SK-N-SH (cell line): ENCODE results near the gene SF3A1. TPM values are rescaled to one million over a fixed set of nuclear protein-coding genes. Genes with fewer than 3 reads are reported as not detected.
"Not testable (repeated sequence)": the region's sequence is repeated elsewhere in the genome, so short reads cannot be mapped to it uniquely, and the experiment has no call there.

ENCODE experiments used
- CTCF ChIA-PET: fragments of 300-600, 350-600 bp; formaldehyde crosslinking; extraction: SDS; loops from one replicate; lab custom pipeline; 2021; lab: Yijun Ruan, JAX
- POLR2A ChIA-PET: fragments of 350-600 bp; sonication (Branson Sonifier 250); formaldehyde crosslinking; extraction: SDS; loops from one replicate; lab custom pipeline; 2020; ENCODE audit warnings: antibody characterized with exemption, inconsistent platforms; lab: Yijun Ruan, JAX
- DNase-seq: peaks from one replicate; pipeline ENCODE4 v3.0.0; 2012
- H2AFZ ChIP-seq: fragments of 200-600 bp; sonication (generic); 2 replicates; pipeline ENCODE4 v1.8.1; 2016; ENCODE audit warnings: antibody characterized with exemption, mild to moderate bottlenecking, low read depth
- H3F3A ChIP-seq: fragments of 200-600 bp; sonication (generic); replicated peaks from 2 replicates; pipeline ENCODE3; 2016; ENCODE audit warnings: antibody characterized with exemption, mild to moderate bottlenecking; ENCODE audit not compliant: insufficient read depth
- H3K27ac ChIP-seq, 2 experiments: fragments of 200-500 bp in 1 of 2; fragments of 200-600 bp in 1 of 2; sonication (Bioruptor generic) in 1 of 2; sonication (generic), shearing (Covaris generic) in 1 of 2; 2 replicates each; pipeline versions ENCODE4 v1.5.1 to v1.6.1; 2014 to 2016; ENCODE audit warnings: low read depth in 2 of 2, inconsistent platforms in 1 of 2, low read length in 1 of 2, mild to moderate bottlenecking in 1 of 2, mixed read lengths in 1 of 2
- H3K27me3 ChIP-seq: fragments of 200-600 bp; sonication (generic), shearing (Covaris generic); 2 replicates; pipeline ENCODE4 v1.6.1; 2016; ENCODE audit warnings: mixed run types; ENCODE audit not compliant: insufficient read depth
- H3K36me3 ChIP-seq, 2 experiments: fragments of 200-500 bp in 1 of 2; fragments of 200-600 bp in 1 of 2; sonication (Bioruptor generic) in 1 of 2; sonication (generic) in 1 of 2; replicated peaks in 1 of 2; 2 replicates each; pipeline versions ENCODE3 to v1.5.1; 2014 to 2016; ENCODE audit warnings: low read length in 1 of 2, mild to moderate bottlenecking in 1 of 2; ENCODE audit not compliant: insufficient read depth in 2 of 2, control insufficient read depth in 1 of 2
- H3K4me1 ChIP-seq, 2 experiments: fragments of 200-500 bp in 1 of 2; fragments of 200-600 bp in 1 of 2; sonication (Bioruptor generic) in 1 of 2; sonication (generic), shearing (Covaris generic) in 1 of 2; 2 replicates each; pipeline versions ENCODE4 v1.5.1 to v1.6.1; 2014 to 2016; ENCODE audit warnings: low read depth in 1 of 2, low read length in 1 of 2, mixed run types in 1 of 2; ENCODE audit not compliant: insufficient read depth in 2 of 2, control insufficient read depth in 1 of 2
- H3K4me2 ChIP-seq: fragments of 200-600 bp; sonication (generic), shearing (Covaris generic); 2 replicates; pipeline ENCODE4 v1.6.1; 2017; ENCODE audit warnings: mixed run types
- H3K4me3 ChIP-seq, 2 experiments: fragments of 200-500 bp in 1 of 2; fragments of 200-600 bp in 1 of 2; sonication (Bioruptor generic) in 1 of 2; sonication (generic), shearing (Covaris generic) in 1 of 2; 2 replicates each; pipeline versions ENCODE4 v1.5.1 to v1.8.1; 2014 to 2016; ENCODE audit warnings: low read depth in 2 of 2, inconsistent platforms in 1 of 2, low read length in 1 of 2, mild to moderate bottlenecking in 1 of 2, mixed read lengths in 1 of 2, moderate library complexity in 1 of 2
- H3K79me2 ChIP-seq: fragments of 200-600 bp; sonication (generic); 2 replicates; pipeline ENCODE4 v1.8.1; 2017; ENCODE audit warnings: mild to moderate bottlenecking; ENCODE audit not compliant: insufficient read depth
- H3K9ac ChIP-seq: fragments of 200-600 bp; sonication (generic); 2 replicates; pipeline ENCODE4 v1.6.1; 2017; ENCODE audit warnings: mixed run types
- H3K9me2 ChIP-seq: fragments of 200-600 bp; sonication (generic); 2 replicates; pipeline ENCODE4 v1.6.1; 2017; ENCODE audit warnings: mixed run types
- H3K9me3 ChIP-seq: fragments of 200-600 bp; sonication (generic); 2 replicates; pipeline ENCODE4 v1.6.1; 2017; ENCODE audit warnings: mixed run types, mild to moderate bottlenecking, moderate library complexity
- H4K20me1 ChIP-seq: fragments of 200-600 bp; sonication (generic); 2 replicates; pipeline ENCODE4 v1.6.1; 2017; ENCODE audit warnings: mild to moderate bottlenecking, mixed run types; ENCODE audit not compliant: insufficient read depth
- EZH2phosphoT487 ChIP-seq: fragments of 200-600 bp; sonication (generic); IDR thresholded peaks from 2 replicates; pipeline ENCODE4 v1.6.1; 2017; ENCODE audit warnings: low read depth, mixed run types, mild to moderate bottlenecking, antibody characterized with exemption, moderate library complexity, borderline replicate concordance
- IRF3 ChIP-seq: fragments of 150-350 bp; IDR thresholded peaks from 2 replicates; pipeline ENCODE4 v1.6.1; 2016; ENCODE audit warnings: mild to moderate bottlenecking, low read depth, low read length
- MEF2A ChIP-seq: IDR thresholded peaks from 2 replicates; pipeline ENCODE4 v1.4.0; 2012; ENCODE audit warnings: low read depth, borderline replicate concordance
- NFIC ChIP-seq: IDR thresholded peaks from 2 replicates; pipeline ENCODE4 v1.4.0; 2012; ENCODE audit warnings: borderline replicate concordance
- SIN3A ChIP-seq: IDR thresholded peaks from 2 replicates; pipeline ENCODE4 v1.6.1; 2012; ENCODE audit warnings: low read depth, mild to moderate bottlenecking, low read length, moderate library complexity, borderline replicate concordance
- YY1 ChIP-seq: IDR thresholded peaks from 2 replicates; pipeline ENCODE4 v1.4.0; 2012; ENCODE audit warnings: low read depth, mild to moderate bottlenecking
- WGBS: methylation state at CpG from one replicate; pipeline ENCODE4 v1.1.6; 2017; ENCODE audit warnings: low lambda C conversion rate; 5-methylcytosine and 5-hydroxymethylcytosine counted together
- polyA plus RNA-seq, 3 experiments: library from polyadenylated mRNA; depleted of rRNA; stranded (reverse); fragments of >200 nt; gene quantifications; 2 replicates each; pipeline ENCODE4 v1.2.3, GENCODE V29; 2012
- TF ChIP-seq, protein P1 (sequence below): IDR thresholded peaks from 2 replicates; pipeline ENCODE4 v1.4.0; 2012; ENCODE audit warnings: low read depth, borderline replicate concordance
- TF ChIP-seq, protein P2 (sequence below): IDR thresholded peaks from 2 replicates; pipeline ENCODE4 v1.6.1; 2012; ENCODE audit warnings: mild to moderate bottlenecking, low read depth, low read length, moderate library complexity

SF3A1 gene
- polyA plus RNA-seq, 1 of the 3 experiments (the other 2 are of a cell fraction) = 75.2 TPM

- POLR2A ChIA-PET = no interaction called here
- Histone ChIP-seq H3K36me3 (peaks cover 3 to 25% of the 10 kb centered on the region in 2 experiments), H4K20me1 (no peaks in the 10 kb centered on the region), H3K9ac (no peak overlapping the region), H3F3A (peaks cover 8% of the 10 kb centered on the region), H3K27ac (no peak overlapping the region), H3K9me3 (no peaks in the 10 kb centered on the region), H3K4me3 (no peak overlapping the region), H3K27me3 (no peaks in the 10 kb centered on the region), H3K4me2 (no peak overlapping the region), H2AFZ (no peak overlapping the region), H3K4me1 (no peaks in the 10 kb centered on the region; a peak in 1 of 4 replicates), H3K9me2 (no peaks in the 10 kb centered on the region), H3K79me2 (peaks cover 11% of the 10 kb centered on the region; the same call in 1 of the 2 replicates)
- DNase-seq = no peak
- TF ChIP-seq YY1 (no peak), MEF2A (no peak), IRF3 (no peak), NFIC (no peak), EZH2phosphoT487 (no peak), SIN3A (no peak)
- TF ChIP-seq, protein P1, sequence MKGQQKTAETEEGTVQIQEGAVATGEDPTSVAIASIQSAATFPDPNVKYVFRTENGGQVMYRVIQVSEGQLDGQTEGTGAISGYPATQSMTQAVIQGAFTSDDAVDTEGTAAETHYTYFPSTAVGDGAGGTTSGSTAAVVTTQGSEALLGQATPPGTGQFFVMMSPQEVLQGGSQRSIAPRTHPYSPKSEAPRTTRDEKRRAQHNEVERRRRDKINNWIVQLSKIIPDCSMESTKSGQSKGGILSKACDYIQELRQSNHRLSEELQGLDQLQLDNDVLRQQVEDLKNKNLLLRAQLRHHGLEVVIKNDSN = no peak
- TF ChIP-seq, protein P2, sequence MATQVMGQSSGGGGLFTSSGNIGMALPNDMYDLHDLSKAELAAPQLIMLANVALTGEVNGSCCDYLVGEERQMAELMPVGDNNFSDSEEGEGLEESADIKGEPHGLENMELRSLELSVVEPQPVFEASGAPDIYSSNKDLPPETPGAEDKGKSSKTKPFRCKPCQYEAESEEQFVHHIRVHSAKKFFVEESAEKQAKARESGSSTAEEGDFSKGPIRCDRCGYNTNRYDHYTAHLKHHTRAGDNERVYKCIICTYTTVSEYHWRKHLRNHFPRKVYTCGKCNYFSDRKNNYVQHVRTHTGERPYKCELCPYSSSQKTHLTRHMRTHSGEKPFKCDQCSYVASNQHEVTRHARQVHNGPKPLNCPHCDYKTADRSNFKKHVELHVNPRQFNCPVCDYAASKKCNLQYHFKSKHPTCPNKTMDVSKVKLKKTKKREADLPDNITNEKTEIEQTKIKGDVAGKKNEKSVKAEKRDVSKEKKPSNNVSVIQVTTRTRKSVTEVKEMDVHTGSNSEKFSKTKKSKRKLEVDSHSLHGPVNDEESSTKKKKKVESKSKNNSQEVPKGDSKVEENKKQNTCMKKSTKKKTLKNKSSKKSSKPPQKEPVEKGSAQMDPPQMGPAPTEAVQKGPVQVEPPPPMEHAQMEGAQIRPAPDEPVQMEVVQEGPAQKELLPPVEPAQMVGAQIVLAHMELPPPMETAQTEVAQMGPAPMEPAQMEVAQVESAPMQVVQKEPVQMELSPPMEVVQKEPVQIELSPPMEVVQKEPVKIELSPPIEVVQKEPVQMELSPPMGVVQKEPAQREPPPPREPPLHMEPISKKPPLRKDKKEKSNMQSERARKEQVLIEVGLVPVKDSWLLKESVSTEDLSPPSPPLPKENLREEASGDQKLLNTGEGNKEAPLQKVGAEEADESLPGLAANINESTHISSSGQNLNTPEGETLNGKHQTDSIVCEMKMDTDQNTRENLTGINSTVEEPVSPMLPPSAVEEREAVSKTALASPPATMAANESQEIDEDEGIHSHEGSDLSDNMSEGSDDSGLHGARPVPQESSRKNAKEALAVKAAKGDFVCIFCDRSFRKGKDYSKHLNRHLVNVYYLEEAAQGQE = no peak
- CTCF ChIA-PET = interaction anchor here (1.5 kb wide), 1 partner anchor 14 kb away, joined by 4 read pairs; no protein-coding TSS in a partner anchor
- 85% methylated on average over 2 of the region's 6 CpGs for WGBS
These were observed 47.6 kb upstream of the SF3A1 start for GRCh38 chr22:30404307-30404706.

DNA sequence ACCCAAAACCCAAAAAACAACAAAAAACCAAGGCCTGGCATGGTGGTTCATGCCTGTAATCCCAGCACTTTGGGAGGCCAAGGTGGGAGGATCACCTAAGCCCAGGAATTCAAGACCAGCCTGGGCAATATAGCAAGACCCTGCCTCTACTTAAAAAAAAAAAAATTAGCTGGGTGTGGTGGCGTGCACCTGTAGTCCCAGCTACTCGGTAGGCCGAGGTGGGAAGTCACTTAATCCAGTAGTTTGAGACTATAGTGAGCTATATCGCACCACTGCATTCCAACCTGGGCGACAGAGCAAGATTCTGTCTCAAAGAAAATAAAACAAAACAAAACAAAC lies 46.0 kb upstream of the SF3A1 start:
- 96% methylated on average over 5 of the region's 5 CpGs for WGBS
- H3K79me2 ChIP-seq = peaks cover 26% of the 10 kb centered on the region

More for the DNA sequence above, 46.0 kb upstream of the SF3A1 start:
- not testable (repeated sequence) for H3K4me3 ChIP-seq, DNase-seq, H3K9ac ChIP-seq, H3K4me2 ChIP-seq, H3K4me1 ChIP-seq, H3F3A ChIP-seq, H3K27ac ChIP-seq, H4K20me1 ChIP-seq, H2AFZ ChIP-seq, H3K27me3 ChIP-seq, H3K9me2 ChIP-seq, H3K9me3 ChIP-seq
- H3K36me3 ChIP-seq = peaks cover 3 to 17% of the 10 kb centered on the region in 2 experiments
- POLR2A ChIA-PET = interaction anchor here (1.5 kb wide), 1 partner anchor 21 kb away, joined by 4 read pairs; no protein-coding TSS in a partner anchor
- CTCF ChIA-PET = interaction anchor here (1.4 kb wide), 2 partner anchors 22 to 82 kb away, joined by 4 to 5 read pairs; partner anchors contain the start of gene MTFP1
